Endothelial cell of hepatic sinusoid (primary cell): ENCODE results near the gene DDIT4.
"Not testable (repeated sequence)": the region's sequence is repeated elsewhere in the genome, so short reads cannot be mapped to it uniquely, and the experiment has no call there.

Source experiments
- in situ Hi-C: cut with HindIII; loops from 2 replicates; pipeline ENCODE4 v1.10.0; 2017; ENCODE audit warnings: low sequenced_read_pairs

DDIT4 gene

GRCh38 chr10:72265990-72266865 lies 7.5 kb upstream of the DDIT4 start:
- in situ Hi-C loops: no loop called here

GRCh38 chr10:72267381-72267780 lies 6.3 kb upstream of the DDIT4 start:
- in situ Hi-C loops: no loop called here

GRCh38 chr10:72267819-72268399 lies 5.8 kb upstream of the DDIT4 start:
- in situ Hi-C loops: no loop called here

GRCh38 chr10:72268475-72269200 lies 5.1 kb upstream of the DDIT4 start:
- in situ Hi-C loops: not testable (repeated sequence)

GRCh38 chr10:72270607-72271281 lies 3.0 kb upstream of the DDIT4 start:
- in situ Hi-C loops: no loop called here

GRCh38 chr10:72272689-72273409 lies 875 bp upstream of the DDIT4 start:
- in situ Hi-C loops: no loop called here

- in situ Hi-C loops: no loop called here
Measured at GRCh38 chr10:72274213-72274729, 547 bp downstream of the DDIT4 start.

GRCh38 chr10:72274730-72275350 lies 1.1 kb downstream of the DDIT4 start:
- in situ Hi-C loops: loop anchor here (5.0 kb wide), 2 partner anchors 38 to 47 kb away; no protein-coding TSS in a partner anchor

- in situ Hi-C loops: loop anchor here (5.0 kb wide), 2 partner anchors 38 to 47 kb away; no protein-coding TSS in a partner anchor
Measured at GRCh38 chr10:72275351-72276012, 1.8 kb downstream of the DDIT4 start.

GRCh38 chr10:72276013-72276387 lies 2.3 kb downstream of the DDIT4 start:
- in situ Hi-C loops: loop anchor here (5.0 kb wide), 2 partner anchors 39 to 46 kb away; no protein-coding TSS in a partner anchor

GRCh38 chr10:72276421-72277339 lies 3.0 kb downstream of the DDIT4 start:
- in situ Hi-C loops: loop anchor here (5.0 kb wide), 2 partner anchors 39 to 46 kb away; no protein-coding TSS in a partner anchor

GRCh38 chr10:72277340-72277995 lies 3.7 kb downstream of the DDIT4 start:
- in situ Hi-C loops: loop anchor here (5.0 kb wide), 2 partner anchors 40 to 45 kb away; no protein-coding TSS in a partner anchor

- in situ Hi-C loops: loop anchor here (5.0 kb wide), 2 partner anchors 41 to 44 kb away; no protein-coding TSS in a partner anchor
Measured at GRCh38 chr10:72277996-72278667, 4.4 kb downstream of the DDIT4 start.

GRCh38 chr10:72278668-72279393 lies 5.1 kb downstream of the DDIT4 start:
- in situ Hi-C loops: loop anchor here (5.0 kb wide), 2 partner anchors 42 to 43 kb away; no protein-coding TSS in a partner anchor

- in situ Hi-C loops: loop anchor here (5.0 kb wide), 2 partner anchors 42 to 43 kb away; no protein-coding TSS in a partner anchor
Measured at GRCh38 chr10:72279587-72279986, 5.9 kb downstream of the DDIT4 start.

GRCh38 chr10:72283131-72283530 lies 9.4 kb downstream of the DDIT4 start:
- in situ Hi-C loops: no loop called here
